ENCODE measurements around the gene HSD17B12. TPM values are rescaled to one million over a fixed set of nuclear protein-coding genes. Genes with fewer than 3 reads are reported as not detected.

Gene HSD17B12
- total and polyA plus RNA-seq, 2 of the 4 experiments (the other 2 are of a cell fraction), result 38.0 to 44.6 TPM

- no peak overlapping the region for H4K5ac ChIP-seq (ENCODE audit: low read depth, low read length)
- no peak overlapping the region for H2AK5ac ChIP-seq (ENCODE audit: low read depth, low read length)
- no peak overlapping the region for H4K91ac ChIP-seq (ENCODE audit: insufficient read depth, low read depth, low read length)
Observed at GRCh38 chr11:43732225-43732624, 51.7 kb downstream of the HSD17B12 start.

More at GRCh38 chr11:43732225-43732624, 51.7 kb downstream of the HSD17B12 start:
- intact Hi-C loops (cut with micrococcal nuclease), result loop anchor here (1.0 kb wide), 1 partner anchor 11 kb away; no protein-coding TSS in a partner anchor
- Histone ChIP-seq H3K4me1 (ENCODE audit: control insufficient read depth, insufficient read depth, low read length) (peaks cover 8% of the 10 kb centered on the region), H3K27ac (ENCODE audit: insufficient read depth, low read length) (no peak overlapping the region), H3K4ac (ENCODE audit: low read depth, low read length) (no peak overlapping the region), H2BK15ac (ENCODE audit: low read depth, low read length) (no peak overlapping the region), H4K20me1 (ENCODE audit: insufficient read depth, low read length) (no peaks in the 10 kb centered on the region), H3K9ac (ENCODE audit: low read depth, low read length) (no peak overlapping the region), H3K27me3 (ENCODE audit: control insufficient read depth, insufficient read depth, low read length) (no peaks in the 10 kb centered on the region), H3K36me3 (ENCODE audit: control insufficient read depth, insufficient read depth, low read length) (peaks cover 4% of the 10 kb centered on the region), H2BK20ac (ENCODE audit: low read depth, low read length) (no peak overlapping the region), H3K9me3 (ENCODE audit: control insufficient read depth, insufficient read depth, low read length) (no peaks in the 10 kb centered on the region), H3K23ac (ENCODE audit: low read depth, low read length) (no peak overlapping the region), H2BK120ac (ENCODE audit: low read depth, low read length) (no peak overlapping the region), H3K79me1 (ENCODE audit: low read depth in 1 of 2, low read length in 2 of 2) (peaks cover 25 to 33% of the 10 kb centered on the region in 2 experiments), H2AFZ (replicated peaks; ENCODE audit: low read length, poor library complexity) (no peak overlapping the region), H2BK5ac (ENCODE audit: low read depth, low read length, poor library complexity, severe bottlenecking) (no peak overlapping the region), H3K18ac (ENCODE audit: low read depth, low read length) (no peak overlapping the region), H3K4me3 (ENCODE audit: insufficient read depth, low read depth, low read length) (no peak overlapping the region), H3K4me2 (ENCODE audit: low read depth, low read length) (no peak overlapping the region), H3K9me1 (ENCODE audit: insufficient read depth, low read length) (no peaks in the 10 kb centered on the region), H3K56ac (ENCODE audit: extremely low read depth, insufficient read depth, low read length) (no peak overlapping the region), H4K8ac (ENCODE audit: low read depth in 2 of 2, low read length in 2 of 2) (no peak overlapping the region), H2AK9ac (replicated peaks; ENCODE audit: low read depth, low read length, poor library complexity) (no peak overlapping the region), H3K14ac (replicated peaks; ENCODE audit: low read depth, low read length) (no peak overlapping the region)
- dilution Hi-C loops (cut with HindIII; ENCODE audit: low sequenced_read_pairs, unreplicated experiment), result no loop called here
- ChIA-PET CTCF (no interaction called here), POLR2A (ENCODE audit: unreplicated experiment) (no interaction called here)
- in situ Hi-C loops (cut with MboI; ENCODE audit: low sequenced_read_pairs), result no loop called here
- WGBS, 2 experiments (ENCODE audit: extremely low coverage in 2 of 2, insufficient read length in 1 of 2), result 100% methylated on average over 1 of the region's 3 CpGs; no CpG with 5 or more reads in 1 of the 2 experiments
- no TSS peak for BruUV-seq (replicated peaks)
- DNase-seq (no peak), ATAC-seq (ENCODE audit: low read depth) (no peak)
- TF ChIP-seq, protein P1, sequence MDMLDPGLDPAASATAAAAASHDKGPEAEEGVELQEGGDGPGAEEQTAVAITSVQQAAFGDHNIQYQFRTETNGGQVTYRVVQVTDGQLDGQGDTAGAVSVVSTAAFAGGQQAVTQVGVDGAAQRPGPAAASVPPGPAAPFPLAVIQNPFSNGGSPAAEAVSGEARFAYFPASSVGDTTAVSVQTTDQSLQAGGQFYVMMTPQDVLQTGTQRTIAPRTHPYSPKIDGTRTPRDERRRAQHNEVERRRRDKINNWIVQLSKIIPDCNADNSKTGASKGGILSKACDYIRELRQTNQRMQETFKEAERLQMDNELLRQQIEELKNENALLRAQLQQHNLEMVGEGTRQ (IDR thresholded peaks at IDR 0.05; ENCODE audit: low read depth, low read length), result no peak
- TF ChIP-seq RCOR1 (IDR thresholded peaks at IDR 0.05; ENCODE audit: insufficient replicate concordance, low read length) (no peak), BHLHE40 (IDR thresholded peaks at IDR 0.05; ENCODE audit: low read depth, low read length) (no peak), SMC3 (IDR thresholded peaks at IDR 0.05; ENCODE audit: low read depth, low read length) (no peak), RAD21 (IDR thresholded peaks at IDR 0.05; ENCODE audit: low read length) (no peak), MAZ (IDR thresholded peaks at IDR 0.05; ENCODE audit: borderline replicate concordance, low read depth, low read length) (no peak), CHD1 (IDR thresholded peaks at IDR 0.05; ENCODE audit: low read depth, low read length) (no peak), MAFK (IDR thresholded peaks at IDR 0.05; ENCODE audit: low read depth, low read length) (no peak), POLR2A (IDR thresholded peaks at IDR 0.05; ENCODE audit: low read depth, low read length) (no peak), NFE2L2 (IDR thresholded peaks at IDR 0.05; ENCODE audit: low read depth, low read length) (no peak), CEBPB (IDR thresholded peaks at IDR 0.05; ENCODE audit: low read depth, low read length) (no peak)
- TF ChIP-seq, protein P2, sequence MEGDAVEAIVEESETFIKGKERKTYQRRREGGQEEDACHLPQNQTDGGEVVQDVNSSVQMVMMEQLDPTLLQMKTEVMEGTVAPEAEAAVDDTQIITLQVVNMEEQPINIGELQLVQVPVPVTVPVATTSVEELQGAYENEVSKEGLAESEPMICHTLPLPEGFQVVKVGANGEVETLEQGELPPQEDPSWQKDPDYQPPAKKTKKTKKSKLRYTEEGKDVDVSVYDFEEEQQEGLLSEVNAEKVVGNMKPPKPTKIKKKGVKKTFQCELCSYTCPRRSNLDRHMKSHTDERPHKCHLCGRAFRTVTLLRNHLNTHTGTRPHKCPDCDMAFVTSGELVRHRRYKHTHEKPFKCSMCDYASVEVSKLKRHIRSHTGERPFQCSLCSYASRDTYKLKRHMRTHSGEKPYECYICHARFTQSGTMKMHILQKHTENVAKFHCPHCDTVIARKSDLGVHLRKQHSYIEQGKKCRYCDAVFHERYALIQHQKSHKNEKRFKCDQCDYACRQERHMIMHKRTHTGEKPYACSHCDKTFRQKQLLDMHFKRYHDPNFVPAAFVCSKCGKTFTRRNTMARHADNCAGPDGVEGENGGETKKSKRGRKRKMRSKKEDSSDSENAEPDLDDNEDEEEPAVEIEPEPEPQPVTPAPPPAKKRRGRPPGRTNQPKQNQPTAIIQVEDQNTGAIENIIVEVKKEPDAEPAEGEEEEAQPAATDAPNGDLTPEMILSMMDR (conservative IDR thresholded peaks at IDR 0.05; ENCODE audit: low read depth, low read length), result no peak

Measured in IMR-90 (cell line).